Measurements from ENCODE around the gene SLC26A2. TPM values are rescaled to one million over a fixed set of nuclear protein-coding genes. Genes with fewer than 3 reads are reported as not detected.
A peak's percentile ranks its signal among the peaks of the same experiment; 100 is the strongest.

SLC26A2 gene
- total RNA-seq, 2 donors from 2014 or later = 6.9 to 8.9 TPM

GRCh38 chr5:149930749-149931574, 29.6 kb upstream of the SLC26A2 start:
- Mint-ChIP-seq H3K4me3 (no peak overlapping the region), H3K9me3 (no peaks in the 10 kb centered on the region), H3K4me1 (no peaks in the 10 kb centered on the region), H3K27me3 (peaks cover 20% of the 10 kb centered on the region), H3K36me3 (ENCODE audit: low read depth) (no peaks in the 10 kb centered on the region), H3K27ac (no peak overlapping the region)
- no peak for ATAC-seq (replicated peaks)

GRCh38 chr5:149931992-149932436, 28.5 kb upstream of the SLC26A2 start:
- Mint-ChIP-seq H3K36me3 (ENCODE audit: low read depth) (no peaks in the 10 kb centered on the region), H3K27me3 (peaks cover 26% of the 10 kb centered on the region), H3K9me3 (no peaks in the 10 kb centered on the region), H3K4me3 (no peak overlapping the region), H3K4me1 (no peaks in the 10 kb centered on the region), H3K27ac (no peak overlapping the region)
- no peak for ATAC-seq (replicated peaks)

GRCh38 chr5:149932445-149933350, 27.9 kb upstream of the SLC26A2 start:
- no peaks in the 10 kb centered on the region for H3K4me1 Mint-ChIP-seq
- peaks cover 29% of the 10 kb centered on the region for H3K27me3 Mint-ChIP-seq
- no peaks in the 10 kb centered on the region for H3K9me3 Mint-ChIP-seq
- H3K36me3 Mint-ChIP-seq (ENCODE audit: low read depth) = no peaks in the 10 kb centered on the region
- H3K27ac Mint-ChIP-seq = no peak overlapping the region
- no peak for ATAC-seq (replicated peaks)
- H3K4me3 Mint-ChIP-seq = no peak overlapping the region

GRCh38 chr5:149935431-149935901, 25.1 kb upstream of the SLC26A2 start:
- Mint-ChIP-seq H3K4me3 (no peak overlapping the region), H3K27ac (no peak overlapping the region), H3K4me1 (no peaks in the 10 kb centered on the region), H3K9me3 (no peaks in the 10 kb centered on the region), H3K27me3 (peaks cover 27% of the 10 kb centered on the region), H3K36me3 (ENCODE audit: low read depth) (no peaks in the 10 kb centered on the region)
- ATAC-seq (replicated peaks) = no peak

GRCh38 chr5:149936044-149936699, 24.4 kb upstream of the SLC26A2 start:
- H3K4me1 Mint-ChIP-seq = no peaks in the 10 kb centered on the region
- ATAC-seq (replicated peaks) = no peak
- H3K4me3 Mint-ChIP-seq = no peak overlapping the region
- H3K27me3 Mint-ChIP-seq = peaks cover 22% of the 10 kb centered on the region
- no peaks in the 10 kb centered on the region for H3K9me3 Mint-ChIP-seq
- no peak overlapping the region for H3K27ac Mint-ChIP-seq
- no peaks in the 10 kb centered on the region for H3K36me3 Mint-ChIP-seq (ENCODE audit: low read depth)

GRCh38 chr5:149936700-149937091, 23.9 kb upstream of the SLC26A2 start:
- no peaks in the 10 kb centered on the region for H3K9me3 Mint-ChIP-seq
- no peaks in the 10 kb centered on the region for H3K4me1 Mint-ChIP-seq
- no peak for ATAC-seq (replicated peaks)
- H3K27ac Mint-ChIP-seq = no peak overlapping the region
- H3K27me3 Mint-ChIP-seq = peaks cover 21% of the 10 kb centered on the region
- H3K36me3 Mint-ChIP-seq (ENCODE audit: low read depth) = no peaks in the 10 kb centered on the region
- no peak overlapping the region for H3K4me3 Mint-ChIP-seq

- no peak overlapping the region for H3K4me3 Mint-ChIP-seq
- H3K9me3 Mint-ChIP-seq = no peaks in the 10 kb centered on the region
- H3K4me1 Mint-ChIP-seq = no peaks in the 10 kb centered on the region
- ATAC-seq (replicated peaks) = no peak
- H3K36me3 Mint-ChIP-seq (ENCODE audit: low read depth) = no peaks in the 10 kb centered on the region
- H3K27me3 Mint-ChIP-seq = peaks cover 20% of the 10 kb centered on the region
- no peak overlapping the region for H3K27ac Mint-ChIP-seq
These were observed 22.9 kb upstream of the SLC26A2 start for GRCh38 chr5:149937610-149938009.

GRCh38 chr5:149938279-149938678, 22.3 kb upstream of the SLC26A2 start:
- Mint-ChIP-seq H3K4me3 (no peak overlapping the region), H3K27me3 (peaks cover 20% of the 10 kb centered on the region), H3K36me3 (ENCODE audit: low read depth) (no peaks in the 10 kb centered on the region), H3K27ac (no peak overlapping the region), H3K4me1 (no peaks in the 10 kb centered on the region), H3K9me3 (no peaks in the 10 kb centered on the region)
- no peak for ATAC-seq (replicated peaks)

GRCh38 chr5:149938791-149939358, 21.7 kb upstream of the SLC26A2 start:
- no peaks in the 10 kb centered on the region for H3K9me3 Mint-ChIP-seq
- ATAC-seq (replicated peaks) = peak; percentile 77
- no peaks in the 10 kb centered on the region for H3K4me1 Mint-ChIP-seq
- H3K4me3 Mint-ChIP-seq = no peak overlapping the region
- peaks cover 23% of the 10 kb centered on the region for H3K27me3 Mint-ChIP-seq
- H3K36me3 Mint-ChIP-seq (ENCODE audit: low read depth) = no peaks in the 10 kb centered on the region
- H3K27ac Mint-ChIP-seq = no peak overlapping the region

GRCh38 chr5:149939546-149939945, 21.0 kb upstream of the SLC26A2 start:
- Mint-ChIP-seq H3K27ac (no peak overlapping the region), H3K36me3 (ENCODE audit: low read depth) (no peaks in the 10 kb centered on the region), H3K27me3 (peaks cover 20% of the 10 kb centered on the region), H3K4me1 (no peaks in the 10 kb centered on the region), H3K4me3 (no peak overlapping the region), H3K9me3 (no peaks in the 10 kb centered on the region)
- ATAC-seq (replicated peaks) = no peak

GRCh38 chr5:149940077-149940574, 20.4 kb upstream of the SLC26A2 start:
- Mint-ChIP-seq H3K9me3 (no peaks in the 10 kb centered on the region), H3K4me3 (no peak overlapping the region), H3K36me3 (ENCODE audit: low read depth) (no peaks in the 10 kb centered on the region), H3K27ac (no peak overlapping the region), H3K27me3 (peaks cover 16% of the 10 kb centered on the region), H3K4me1 (no peaks in the 10 kb centered on the region)
- peak; percentile 68 for ATAC-seq (replicated peaks)

- Mint-ChIP-seq H3K27me3 (peaks cover 13% of the 10 kb centered on the region), H3K4me1 (no peaks in the 10 kb centered on the region), H3K9me3 (no peaks in the 10 kb centered on the region), H3K4me3 (no peak overlapping the region), H3K36me3 (ENCODE audit: low read depth) (no peaks in the 10 kb centered on the region), H3K27ac (peak overlapping the region; percentile 24)
- no peak for ATAC-seq (replicated peaks)
These were observed 19.5 kb upstream of the SLC26A2 start for GRCh38 chr5:149940941-149941644.

- no peak overlapping the region for H3K27ac Mint-ChIP-seq
- H3K4me1 Mint-ChIP-seq = no peaks in the 10 kb centered on the region
- no peaks in the 10 kb centered on the region for H3K36me3 Mint-ChIP-seq (ENCODE audit: low read depth)
- no peak for ATAC-seq (replicated peaks)
- H3K9me3 Mint-ChIP-seq = no peaks in the 10 kb centered on the region
- peaks cover 11% of the 10 kb centered on the region for H3K27me3 Mint-ChIP-seq
- no peak overlapping the region for H3K4me3 Mint-ChIP-seq
These were observed 18.8 kb upstream of the SLC26A2 start for GRCh38 chr5:149941795-149942194.
